ENCODE results near the gene CSH2.
"Not testable (repeated sequence)": the region's sequence is repeated elsewhere in the genome, so short reads cannot be mapped to it uniquely, and the experiment has no call there.

Gene CSH2

DNA sequence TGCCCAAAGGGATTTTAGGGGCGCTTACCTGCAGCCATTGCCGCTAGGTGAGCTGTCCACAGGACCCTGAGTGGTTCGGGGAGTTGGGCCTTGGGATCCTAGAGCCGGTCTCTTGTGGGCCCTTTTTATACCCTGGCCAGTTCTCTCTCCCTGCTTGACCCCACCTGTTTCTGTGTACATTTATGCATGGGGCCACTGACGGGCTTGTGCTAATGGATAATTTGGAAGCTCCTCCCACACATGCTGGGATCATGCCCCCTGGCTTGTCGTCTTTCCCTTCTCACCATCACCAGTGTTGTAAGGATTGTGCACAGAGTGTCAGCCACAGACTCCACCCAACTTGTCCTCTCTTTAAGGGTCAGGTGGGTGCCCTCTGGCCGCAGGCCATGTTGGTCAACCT is at the start of gene CSH2:
Gene CSH2 (minus strand): TSS at position 101 of the 400 bp plus-strand sequence. CDS start 63 bp downstream, at position 38.
- not testable (repeated sequence) for H3K27ac Mint-ChIP-seq; H3K4me3 Mint-ChIP-seq; H3K36me3 Mint-ChIP-seq; H3K9me3 Mint-ChIP-seq (ENCODE audit: low read depth); H3K27me3 Mint-ChIP-seq; H3K4me1 Mint-ChIP-seq (ENCODE audit: low read depth)

DNA sequence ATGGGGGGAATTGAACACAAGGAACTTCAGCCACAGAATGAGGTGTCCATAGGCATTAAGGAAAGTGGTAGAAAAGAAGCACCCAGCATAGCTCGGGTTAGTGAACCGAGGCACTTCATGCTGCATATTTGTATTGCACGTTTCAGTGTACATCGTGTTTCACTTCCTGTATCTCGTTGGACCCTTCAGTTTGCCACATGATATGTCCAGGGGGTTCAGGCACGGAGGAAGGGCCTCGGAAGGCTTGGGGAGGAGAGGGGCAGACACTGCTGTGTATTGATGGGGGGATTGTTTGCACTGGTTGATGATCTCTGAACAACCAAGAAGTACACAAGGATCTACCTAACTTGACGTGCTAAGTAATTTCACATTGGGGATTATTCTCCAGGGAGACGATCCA is 48.9 kb upstream of the CSH2 start:
- not testable (repeated sequence) for H3K9me3 Mint-ChIP-seq (ENCODE audit: low read depth); H3K27me3 Mint-ChIP-seq; H3K27ac Mint-ChIP-seq; H3K36me3 Mint-ChIP-seq; H3K4me3 Mint-ChIP-seq; H3K4me1 Mint-ChIP-seq (ENCODE audit: low read depth)

DNA sequence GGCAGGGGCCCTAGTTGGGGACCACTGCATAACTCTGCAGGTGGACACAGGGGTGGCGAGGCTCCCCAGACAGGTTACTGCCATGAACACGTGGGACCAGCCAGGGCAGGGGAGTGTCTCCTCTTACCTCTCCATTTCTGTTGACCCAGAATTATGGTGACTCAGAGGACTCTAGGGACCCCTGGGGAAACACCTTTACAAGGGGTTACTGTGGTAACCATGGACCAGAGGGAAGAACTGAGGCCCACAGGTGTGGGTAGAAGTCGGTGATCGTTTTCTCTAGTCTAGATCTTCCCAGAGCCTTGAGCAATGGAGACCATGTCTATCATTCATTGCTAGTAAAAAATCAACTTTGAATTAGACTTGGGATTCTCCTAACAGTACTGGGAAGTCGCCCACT is 47.3 kb upstream of the CSH2 start:
- H3K9me3 Mint-ChIP-seq (ENCODE audit: low read depth); H3K4me1 Mint-ChIP-seq (ENCODE audit: low read depth); H3K36me3 Mint-ChIP-seq; H3K27ac Mint-ChIP-seq; H3K4me3 Mint-ChIP-seq; H3K27me3 Mint-ChIP-seq: not testable (repeated sequence)

- H3K27me3 Mint-ChIP-seq; H3K9me3 Mint-ChIP-seq (ENCODE audit: low read depth); H3K4me1 Mint-ChIP-seq (ENCODE audit: low read depth); H3K27ac Mint-ChIP-seq; H3K36me3 Mint-ChIP-seq; H3K4me3 Mint-ChIP-seq: not testable (repeated sequence)
Observed at GRCh38 chr17:63920050-63920449, 46.6 kb upstream of the CSH2 start.

- Mint-ChIP-seq H3K27ac (no peak overlapping the region), H3K4me3 (no peak overlapping the region), H3K9me3 (ENCODE audit: low read depth) (no peaks in the 10 kb centered on the region)
Observed at GRCh38 chr17:63919311-63919723, 45.8 kb upstream of the CSH2 start.

GRCh38 chr17:63918789-63919305 is 45.4 kb upstream of the CSH2 start, which contains the start of gene GH1:
GH1 (minus strand) TSS chr17:63918839; CDS start chr17:63918776, 63 bp downstream.
- H3K27ac Mint-ChIP-seq; H3K4me3 Mint-ChIP-seq; H3K4me1 Mint-ChIP-seq (ENCODE audit: low read depth); H3K9me3 Mint-ChIP-seq (ENCODE audit: low read depth); H3K27me3 Mint-ChIP-seq; H3K36me3 Mint-ChIP-seq: not testable (repeated sequence)

More at GRCh38 chr17:63919311-63919723, 45.8 kb upstream of the CSH2 start:
- H3K4me1 Mint-ChIP-seq (ENCODE audit: low read depth) = peaks cover 5% of the 10 kb centered on the region
- H3K27me3 Mint-ChIP-seq = peaks cover 2% of the 10 kb centered on the region
- H3K36me3 Mint-ChIP-seq = no peaks in the 10 kb centered on the region

- H3K9me3 Mint-ChIP-seq (ENCODE audit: low read depth) = no peaks in the 10 kb centered on the region
- peaks cover 2% of the 10 kb centered on the region for H3K27me3 Mint-ChIP-seq
- no peaks in the 10 kb centered on the region for H3K36me3 Mint-ChIP-seq
- H3K4me3 Mint-ChIP-seq = no peak overlapping the region
- peaks cover 5% of the 10 kb centered on the region for H3K4me1 Mint-ChIP-seq (ENCODE audit: low read depth)
- H3K27ac Mint-ChIP-seq = no peak overlapping the region
Observed at GRCh38 chr17:63918305-63918704, 44.8 kb upstream of the CSH2 start.

DNA sequence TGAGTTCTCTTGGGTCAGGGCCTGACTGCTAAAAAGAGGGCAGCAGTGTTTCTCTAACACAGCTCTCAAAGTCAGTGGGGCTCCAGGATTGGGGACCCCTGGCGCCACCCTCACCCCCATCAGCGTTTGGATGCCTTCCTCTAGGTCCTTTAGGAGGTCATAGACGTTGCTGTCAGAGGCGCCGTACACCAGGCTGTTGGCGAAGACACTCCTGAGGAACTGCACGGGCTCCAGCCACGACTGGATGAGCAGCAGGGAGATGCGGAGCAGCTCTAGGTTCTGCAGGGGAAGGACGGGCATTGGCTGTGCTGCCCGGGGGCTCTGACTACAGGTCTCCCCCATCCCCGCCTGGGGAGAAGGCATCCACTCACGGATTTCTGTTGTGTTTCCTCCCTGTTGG is 44.2 kb upstream of the CSH2 start:
- Mint-ChIP-seq H3K4me3 (no peak overlapping the region), H3K9me3 (ENCODE audit: low read depth) (no peaks in the 10 kb centered on the region), H3K36me3 (no peaks in the 10 kb centered on the region), H3K27ac (no peak overlapping the region), H3K27me3 (peaks cover 2% of the 10 kb centered on the region), H3K4me1 (ENCODE audit: low read depth) (peaks cover 5% of the 10 kb centered on the region)

DNA sequence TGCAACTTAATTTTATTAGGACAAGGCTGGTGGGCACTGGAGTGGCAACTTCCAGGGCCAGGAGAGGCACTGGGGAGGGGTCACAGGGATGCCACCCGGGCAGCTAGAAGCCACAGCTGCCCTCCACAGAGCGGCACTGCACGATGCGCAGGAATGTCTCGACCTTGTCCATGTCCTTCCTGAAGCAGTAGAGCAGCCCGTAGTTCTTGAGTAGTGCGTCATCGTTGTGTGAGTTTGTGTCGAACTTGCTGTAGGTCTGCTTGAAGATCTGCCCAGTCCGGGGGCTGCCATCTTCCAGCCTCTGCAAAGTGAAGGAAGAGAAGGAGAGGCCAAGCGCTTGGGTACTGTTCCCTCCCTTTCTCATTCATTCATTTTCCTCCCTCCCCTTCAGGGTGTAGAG is 43.7 kb upstream of the CSH2 start:
- not testable (repeated sequence) for H3K27ac Mint-ChIP-seq; H3K9me3 Mint-ChIP-seq (ENCODE audit: low read depth); H3K27me3 Mint-ChIP-seq; H3K4me1 Mint-ChIP-seq (ENCODE audit: low read depth); H3K36me3 Mint-ChIP-seq; H3K4me3 Mint-ChIP-seq

DNA sequence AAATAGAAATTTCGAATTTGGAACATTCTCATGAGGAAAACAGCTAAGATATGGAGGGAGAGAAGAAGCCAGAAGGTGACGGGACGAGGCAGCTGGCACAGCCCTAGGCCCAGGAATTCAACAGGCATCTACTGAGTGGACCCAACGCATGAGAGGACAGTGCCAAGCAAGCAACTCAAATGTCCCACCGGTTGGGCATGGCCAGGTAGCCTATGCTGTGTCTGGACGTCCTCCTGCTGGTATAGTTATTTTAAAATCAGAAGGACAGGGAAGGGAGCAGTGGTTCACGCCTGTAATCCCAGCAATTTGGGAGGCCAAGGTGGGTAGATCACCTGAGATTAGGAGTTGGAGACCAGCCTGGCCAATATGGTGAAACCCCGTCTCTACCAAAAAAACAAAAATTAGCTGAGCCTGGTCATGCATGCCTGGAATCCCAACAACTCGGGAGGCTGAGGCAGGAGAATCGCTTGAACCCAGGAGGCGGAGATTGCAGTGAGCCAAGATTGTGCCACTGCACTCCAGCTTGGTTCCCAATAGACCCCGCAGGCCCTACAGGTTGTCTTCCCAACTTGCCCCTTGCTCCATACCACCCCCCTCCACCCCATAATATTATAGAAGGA is 43.2 kb upstream of the CSH2 start:
- Mint-ChIP-seq H3K4me3 (no peak overlapping the region), H3K9me3 (ENCODE audit: low read depth) (no peaks in the 10 kb centered on the region), H3K27me3 (peaks cover 2% of the 10 kb centered on the region), H3K4me1 (ENCODE audit: low read depth) (peaks cover 5% of the 10 kb centered on the region), H3K27ac (peak overlapping the region; percentile 1), H3K36me3 (no peaks in the 10 kb centered on the region)

- not testable (repeated sequence) for H3K27me3 Mint-ChIP-seq; H3K9me3 Mint-ChIP-seq (ENCODE audit: low read depth); H3K4me3 Mint-ChIP-seq; H3K4me1 Mint-ChIP-seq (ENCODE audit: low read depth); H3K27ac Mint-ChIP-seq; H3K36me3 Mint-ChIP-seq
Observed at GRCh38 chr17:63915753-63916152, 42.3 kb upstream of the CSH2 start.

DNA sequence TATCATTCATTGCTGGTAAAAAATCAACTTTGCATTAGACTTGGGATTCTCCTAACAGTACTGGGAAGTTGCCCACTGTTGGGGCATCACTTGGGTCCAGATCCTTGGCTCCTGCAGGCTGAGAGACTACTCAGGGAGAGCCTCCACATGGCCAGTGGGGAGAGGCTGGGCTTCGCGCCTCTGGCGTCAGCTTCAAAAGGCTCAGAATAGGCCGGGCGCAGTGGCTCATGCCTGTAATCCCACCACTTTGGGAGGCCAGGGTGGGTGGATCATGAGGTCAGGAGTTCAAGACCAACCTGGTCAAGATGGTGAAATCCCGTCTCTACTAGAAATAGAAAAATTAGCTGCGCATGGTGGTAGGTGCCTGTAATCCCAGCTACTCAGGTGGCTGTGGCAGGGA is 41.0 kb upstream of the CSH2 start:
- Mint-ChIP-seq H3K27ac (no peak overlapping the region), H3K4me1 (ENCODE audit: low read depth) (peaks cover 7% of the 10 kb centered on the region), H3K36me3 (no peaks in the 10 kb centered on the region), H3K4me3 (no peak overlapping the region), H3K9me3 (ENCODE audit: low read depth) (no peaks in the 10 kb centered on the region), H3K27me3 (peaks cover 2% of the 10 kb centered on the region)

GRCh38 chr17:63911657-63912100 is 38.2 kb upstream of the CSH2 start:
- no peak overlapping the region for H3K4me3 Mint-ChIP-seq

DNA sequence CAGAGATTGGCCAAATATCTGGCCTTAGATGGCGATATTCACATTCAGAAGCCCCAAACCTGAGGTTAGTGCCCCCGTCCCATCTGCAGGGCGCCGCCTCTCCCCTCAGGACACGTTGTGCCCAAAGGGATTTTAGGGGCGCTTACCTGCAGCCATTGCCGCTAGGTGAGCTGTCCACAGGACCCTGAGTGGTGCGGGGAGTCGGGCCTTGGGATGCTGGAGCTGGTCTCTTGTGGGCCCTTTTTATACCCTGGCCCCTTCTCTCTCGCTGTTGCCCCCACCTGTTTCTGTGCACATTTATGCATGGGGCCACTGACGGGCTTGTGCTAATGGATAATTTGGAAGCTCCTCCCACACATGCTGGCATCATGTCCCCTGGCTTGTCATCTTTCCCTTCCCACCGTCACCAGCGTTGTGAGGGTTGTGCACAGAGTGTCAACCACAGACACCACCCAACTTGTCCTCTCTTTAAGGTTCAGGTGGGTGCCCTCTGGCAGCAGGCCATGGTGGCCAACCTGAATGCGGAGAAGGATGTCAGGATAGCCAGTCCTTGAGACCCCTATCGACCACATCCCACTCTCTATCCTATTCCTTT is 37.7 kb upstream of the CSH2 start, which contains the start of gene CSHL1:
Gene CSHL1 (minus strand): TSS at position 218 of the 595 bp plus-strand sequence. CDS start 62 bp downstream, at position 156.
- H3K4me3 Mint-ChIP-seq = no peak within 1 kb of the TSS
- H3K27ac Mint-ChIP-seq = no peak within 1 kb of the TSS
- no peaks in the 10 kb centered on the region for H3K27me3 Mint-ChIP-seq
- no peaks in the 10 kb centered on the region for H3K36me3 Mint-ChIP-seq
- H3K4me1 Mint-ChIP-seq (ENCODE audit: low read depth) = peaks cover 2% of the 10 kb centered on the region
- H3K9me3 Mint-ChIP-seq (ENCODE audit: low read depth) = no peaks in the 10 kb centered on the region

More at GRCh38 chr17:63911657-63912100, 38.2 kb upstream of the CSH2 start:
- Mint-ChIP-seq H3K4me1 (ENCODE audit: low read depth) (peaks cover 2% of the 10 kb centered on the region), H3K9me3 (ENCODE audit: low read depth) (no peaks in the 10 kb centered on the region), H3K27ac (no peak overlapping the region), H3K36me3 (no peaks in the 10 kb centered on the region), H3K27me3 (no peaks in the 10 kb centered on the region)

- no peaks in the 10 kb centered on the region for H3K36me3 Mint-ChIP-seq
- H3K27me3 Mint-ChIP-seq = no peaks in the 10 kb centered on the region
- no peak overlapping the region for H3K4me3 Mint-ChIP-seq
- no peaks in the 10 kb centered on the region for H3K9me3 Mint-ChIP-seq (ENCODE audit: low read depth)
- H3K27ac Mint-ChIP-seq = no peak overlapping the region
- peaks cover 2% of the 10 kb centered on the region for H3K4me1 Mint-ChIP-seq (ENCODE audit: low read depth)
Observed at GRCh38 chr17:63910096-63910495, 36.6 kb upstream of the CSH2 start.

DNA sequence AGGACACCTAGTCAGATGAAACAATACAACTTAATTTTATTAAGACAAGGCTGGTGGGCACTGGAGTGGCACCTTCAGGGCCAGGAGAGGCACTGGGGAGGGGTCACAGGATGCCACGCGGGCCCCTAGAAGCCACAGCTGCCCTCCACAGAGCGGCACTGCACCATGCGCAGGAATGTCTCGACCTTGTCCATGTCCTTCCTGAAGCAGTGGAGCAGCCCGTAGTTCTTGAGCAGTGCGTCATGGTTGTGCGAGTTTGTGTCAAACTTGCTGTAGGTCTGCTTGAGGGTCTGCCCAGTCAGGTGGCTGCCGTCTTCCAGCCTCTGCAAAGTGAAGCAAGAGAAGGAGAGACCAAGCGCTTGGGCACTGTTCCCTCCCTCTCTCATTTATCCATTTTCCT is 36.1 kb upstream of the CSH2 start:
- not testable (repeated sequence) for H3K4me3 Mint-ChIP-seq; H3K27ac Mint-ChIP-seq; H3K27me3 Mint-ChIP-seq; H3K9me3 Mint-ChIP-seq (ENCODE audit: low read depth); H3K4me1 Mint-ChIP-seq (ENCODE audit: low read depth); H3K36me3 Mint-ChIP-seq
